ENCODE measurements around the gene GRXCR1.

DNA sequence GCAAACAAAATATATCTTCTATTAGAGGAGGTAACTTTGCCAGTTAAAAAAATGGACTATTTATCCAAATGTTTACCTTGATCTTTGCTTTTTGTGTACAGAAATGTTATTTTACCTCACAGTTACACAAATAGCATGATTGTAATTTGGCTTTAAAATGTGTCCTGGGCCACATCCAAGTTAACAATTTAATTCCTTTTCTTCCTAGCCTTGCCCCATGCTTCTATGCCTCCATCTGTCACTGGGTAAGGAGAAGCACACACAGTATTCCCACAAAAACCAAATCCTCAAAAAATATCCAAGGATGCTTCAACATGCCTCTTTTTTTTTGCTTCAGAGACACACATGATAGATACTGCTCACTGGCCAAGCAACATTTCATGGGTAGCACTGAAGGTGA, 30.9 kb downstream of the GRXCR1 start:
- TF ChIP-seq, protein P1, sequence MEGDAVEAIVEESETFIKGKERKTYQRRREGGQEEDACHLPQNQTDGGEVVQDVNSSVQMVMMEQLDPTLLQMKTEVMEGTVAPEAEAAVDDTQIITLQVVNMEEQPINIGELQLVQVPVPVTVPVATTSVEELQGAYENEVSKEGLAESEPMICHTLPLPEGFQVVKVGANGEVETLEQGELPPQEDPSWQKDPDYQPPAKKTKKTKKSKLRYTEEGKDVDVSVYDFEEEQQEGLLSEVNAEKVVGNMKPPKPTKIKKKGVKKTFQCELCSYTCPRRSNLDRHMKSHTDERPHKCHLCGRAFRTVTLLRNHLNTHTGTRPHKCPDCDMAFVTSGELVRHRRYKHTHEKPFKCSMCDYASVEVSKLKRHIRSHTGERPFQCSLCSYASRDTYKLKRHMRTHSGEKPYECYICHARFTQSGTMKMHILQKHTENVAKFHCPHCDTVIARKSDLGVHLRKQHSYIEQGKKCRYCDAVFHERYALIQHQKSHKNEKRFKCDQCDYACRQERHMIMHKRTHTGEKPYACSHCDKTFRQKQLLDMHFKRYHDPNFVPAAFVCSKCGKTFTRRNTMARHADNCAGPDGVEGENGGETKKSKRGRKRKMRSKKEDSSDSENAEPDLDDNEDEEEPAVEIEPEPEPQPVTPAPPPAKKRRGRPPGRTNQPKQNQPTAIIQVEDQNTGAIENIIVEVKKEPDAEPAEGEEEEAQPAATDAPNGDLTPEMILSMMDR (IDR thresholded peaks at IDR 0.05) = no peak
- no peak for TF ChIP-seq ELF1 (IDR thresholded peaks at IDR 0.05)
- TF ChIP-seq CHD2 (IDR thresholded peaks at IDR 0.05; ENCODE audit: low read length, partially characterized antibody) = no peak
- no peak for TF ChIP-seq POLR2AphosphoS5 (IDR thresholded peaks at IDR 0.05; ENCODE audit: low read depth, low read length)
- TF ChIP-seq, protein P2, sequence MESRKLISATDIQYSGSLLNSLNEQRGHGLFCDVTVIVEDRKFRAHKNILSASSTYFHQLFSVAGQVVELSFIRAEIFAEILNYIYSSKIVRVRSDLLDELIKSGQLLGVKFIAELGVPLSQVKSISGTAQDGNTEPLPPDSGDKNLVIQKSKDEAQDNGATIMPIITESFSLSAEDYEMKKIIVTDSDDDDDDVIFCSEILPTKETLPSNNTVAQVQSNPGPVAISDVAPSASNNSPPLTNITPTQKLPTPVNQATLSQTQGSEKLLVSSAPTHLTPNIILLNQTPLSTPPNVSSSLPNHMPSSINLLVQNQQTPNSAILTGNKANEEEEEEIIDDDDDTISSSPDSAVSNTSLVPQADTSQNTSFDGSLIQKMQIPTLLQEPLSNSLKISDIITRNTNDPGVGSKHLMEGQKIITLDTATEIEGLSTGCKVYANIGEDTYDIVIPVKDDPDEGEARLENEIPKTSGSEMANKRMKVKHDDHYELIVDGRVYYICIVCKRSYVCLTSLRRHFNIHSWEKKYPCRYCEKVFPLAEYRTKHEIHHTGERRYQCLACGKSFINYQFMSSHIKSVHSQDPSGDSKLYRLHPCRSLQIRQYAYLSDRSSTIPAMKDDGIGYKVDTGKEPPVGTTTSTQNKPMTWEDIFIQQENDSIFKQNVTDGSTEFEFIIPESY (IDR thresholded peaks at IDR 0.05; ENCODE audit: borderline replicate concordance, low read depth) = no peak
- TF ChIP-seq MEF2A (IDR thresholded peaks at IDR 0.05; ENCODE audit: borderline replicate concordance, low read depth) = no peak
- no peak for TF ChIP-seq FOXM1 (IDR thresholded peaks at IDR 0.05; ENCODE audit: low read depth)
- TF ChIP-seq, protein P3, sequence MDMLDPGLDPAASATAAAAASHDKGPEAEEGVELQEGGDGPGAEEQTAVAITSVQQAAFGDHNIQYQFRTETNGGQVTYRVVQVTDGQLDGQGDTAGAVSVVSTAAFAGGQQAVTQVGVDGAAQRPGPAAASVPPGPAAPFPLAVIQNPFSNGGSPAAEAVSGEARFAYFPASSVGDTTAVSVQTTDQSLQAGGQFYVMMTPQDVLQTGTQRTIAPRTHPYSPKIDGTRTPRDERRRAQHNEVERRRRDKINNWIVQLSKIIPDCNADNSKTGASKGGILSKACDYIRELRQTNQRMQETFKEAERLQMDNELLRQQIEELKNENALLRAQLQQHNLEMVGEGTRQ (IDR thresholded peaks at IDR 0.05; ENCODE audit: borderline replicate concordance, low read depth, low read length) = no peak
- TF ChIP-seq SMC3 (IDR thresholded peaks at IDR 0.05; ENCODE audit: low read depth, low read length) = no peak
- no peak for TF ChIP-seq FOXJ3 (CRISPR knock-in tag; IDR thresholded peaks at IDR 0.05)
- TF ChIP-seq GATA2 (CRISPR knock-in tag; IDR thresholded peaks at IDR 0.05) = no peak
- TF ChIP-seq NRF1 (IDR thresholded peaks at IDR 0.05; ENCODE audit: low read depth, low read length) = no peak
- TF ChIP-seq, protein P4, sequence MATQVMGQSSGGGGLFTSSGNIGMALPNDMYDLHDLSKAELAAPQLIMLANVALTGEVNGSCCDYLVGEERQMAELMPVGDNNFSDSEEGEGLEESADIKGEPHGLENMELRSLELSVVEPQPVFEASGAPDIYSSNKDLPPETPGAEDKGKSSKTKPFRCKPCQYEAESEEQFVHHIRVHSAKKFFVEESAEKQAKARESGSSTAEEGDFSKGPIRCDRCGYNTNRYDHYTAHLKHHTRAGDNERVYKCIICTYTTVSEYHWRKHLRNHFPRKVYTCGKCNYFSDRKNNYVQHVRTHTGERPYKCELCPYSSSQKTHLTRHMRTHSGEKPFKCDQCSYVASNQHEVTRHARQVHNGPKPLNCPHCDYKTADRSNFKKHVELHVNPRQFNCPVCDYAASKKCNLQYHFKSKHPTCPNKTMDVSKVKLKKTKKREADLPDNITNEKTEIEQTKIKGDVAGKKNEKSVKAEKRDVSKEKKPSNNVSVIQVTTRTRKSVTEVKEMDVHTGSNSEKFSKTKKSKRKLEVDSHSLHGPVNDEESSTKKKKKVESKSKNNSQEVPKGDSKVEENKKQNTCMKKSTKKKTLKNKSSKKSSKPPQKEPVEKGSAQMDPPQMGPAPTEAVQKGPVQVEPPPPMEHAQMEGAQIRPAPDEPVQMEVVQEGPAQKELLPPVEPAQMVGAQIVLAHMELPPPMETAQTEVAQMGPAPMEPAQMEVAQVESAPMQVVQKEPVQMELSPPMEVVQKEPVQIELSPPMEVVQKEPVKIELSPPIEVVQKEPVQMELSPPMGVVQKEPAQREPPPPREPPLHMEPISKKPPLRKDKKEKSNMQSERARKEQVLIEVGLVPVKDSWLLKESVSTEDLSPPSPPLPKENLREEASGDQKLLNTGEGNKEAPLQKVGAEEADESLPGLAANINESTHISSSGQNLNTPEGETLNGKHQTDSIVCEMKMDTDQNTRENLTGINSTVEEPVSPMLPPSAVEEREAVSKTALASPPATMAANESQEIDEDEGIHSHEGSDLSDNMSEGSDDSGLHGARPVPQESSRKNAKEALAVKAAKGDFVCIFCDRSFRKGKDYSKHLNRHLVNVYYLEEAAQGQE (IDR thresholded peaks at IDR 0.05; ENCODE audit: low read depth, low read length) = no peak

Data from SK-N-SH (cell line).